Stimulated activated naive CD4-positive, alpha-beta T cell treated with Interleukin-2 at 50 U/mL for 16 hours (primary cell): Measurements from ENCODE around the gene FSD2.
"Not testable (repeated sequence)": the region's sequence is repeated elsewhere in the genome, so short reads cannot be mapped to it uniquely, and the experiment has no call there.

Experiments
- DNase-seq: peaks from one replicate; lab custom pipeline; 2025; lab: John Stamatoyannopoulos, UW

FSD2 gene

DNA sequence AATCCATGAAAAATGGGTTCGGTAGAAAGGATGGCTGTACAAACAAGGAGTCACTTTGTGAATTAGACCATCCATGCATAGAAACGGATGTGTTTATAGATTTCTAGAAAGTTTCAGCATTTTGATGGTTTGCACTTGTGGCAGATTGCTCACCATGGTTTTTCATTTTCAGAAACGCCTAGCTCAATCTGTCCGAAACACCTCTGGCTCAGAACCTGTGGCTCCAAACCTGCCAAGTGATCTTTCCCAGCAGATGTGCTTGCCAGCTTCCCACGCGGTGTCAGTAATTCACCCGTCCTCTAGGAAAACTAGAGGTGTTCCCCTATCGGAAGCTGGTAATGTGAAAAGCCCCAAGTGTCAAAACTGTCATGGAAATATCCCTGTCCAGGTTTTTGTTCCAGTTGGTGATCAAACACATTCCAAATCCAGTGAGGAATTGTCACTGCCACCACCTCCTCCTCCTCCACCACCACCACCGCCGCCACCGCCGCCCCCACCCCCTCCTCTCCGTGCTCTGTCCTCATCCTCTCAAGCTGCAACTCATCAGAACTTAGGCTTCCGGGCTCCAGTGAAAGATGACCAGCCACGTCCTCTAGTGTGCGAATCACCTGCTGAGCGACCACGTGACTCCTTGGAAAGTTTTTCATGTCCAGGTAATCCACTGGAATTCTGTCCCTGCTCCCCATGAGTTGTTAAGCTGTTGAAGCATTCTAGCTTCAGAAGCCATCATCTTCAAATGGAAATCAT is 24.7 kb upstream of the FSD2 start:
- no peak for DNase-seq

DNA sequence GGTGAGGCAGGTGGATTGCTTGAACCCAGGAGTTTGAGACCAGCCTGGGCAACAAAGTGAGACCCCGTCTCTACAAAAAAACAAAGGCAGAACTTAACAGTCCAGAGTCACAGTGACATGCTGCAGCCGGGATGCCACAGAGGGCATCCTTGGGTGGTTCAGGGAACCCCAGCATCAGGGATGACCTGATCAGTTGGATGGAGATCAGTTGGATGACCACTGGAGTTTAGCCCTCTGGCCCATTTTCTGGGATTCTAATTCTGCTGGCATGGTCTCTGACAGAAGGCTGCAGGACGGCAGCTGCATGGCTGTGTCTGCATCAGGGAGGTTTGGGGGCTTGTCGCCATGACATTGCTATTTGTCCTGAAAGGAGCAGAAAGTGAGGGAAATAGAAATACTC is 23.4 kb upstream of the FSD2 start:
- no peak for DNase-seq

DNA sequence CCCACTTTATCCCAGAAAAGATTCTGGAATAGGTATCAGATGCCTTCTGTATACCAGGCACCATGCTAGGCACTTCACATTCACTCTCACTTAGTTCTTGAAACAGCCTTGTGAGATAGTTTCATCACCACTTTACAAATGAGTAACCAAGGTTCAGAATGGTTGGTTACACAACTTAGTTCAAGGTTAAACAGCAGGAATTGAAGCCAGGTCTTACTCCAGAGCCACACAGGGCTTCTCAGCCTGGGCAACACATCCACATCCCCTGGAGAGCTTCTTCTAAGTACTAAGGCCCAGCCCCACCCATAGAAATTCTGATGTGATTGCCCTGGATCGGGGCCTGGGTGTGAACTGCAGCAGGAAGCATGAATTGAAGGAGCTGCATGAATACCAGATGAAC is 22.2 kb upstream of the FSD2 start:
- no peak for DNase-seq

DNA sequence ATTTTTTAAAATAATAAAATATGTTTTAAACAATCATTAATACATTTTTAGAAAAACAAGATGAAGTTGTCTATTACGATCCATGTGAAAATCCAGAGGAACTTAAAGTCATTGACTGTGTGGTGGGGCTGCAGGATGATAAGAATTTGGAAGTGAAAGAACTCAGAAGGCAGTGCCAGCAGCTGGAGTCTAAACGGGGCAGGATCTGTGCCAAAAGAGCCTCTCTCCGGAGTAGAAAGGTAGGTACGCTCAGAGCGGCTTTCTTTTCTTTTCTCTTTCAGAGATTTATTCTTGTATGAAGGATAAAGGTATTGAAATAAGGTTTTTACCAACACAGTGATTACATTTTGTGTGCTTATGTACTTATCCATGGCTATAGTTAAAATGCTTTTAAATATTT is 17.2 kb upstream of the FSD2 start:
- DNase-seq = no peak

DNA sequence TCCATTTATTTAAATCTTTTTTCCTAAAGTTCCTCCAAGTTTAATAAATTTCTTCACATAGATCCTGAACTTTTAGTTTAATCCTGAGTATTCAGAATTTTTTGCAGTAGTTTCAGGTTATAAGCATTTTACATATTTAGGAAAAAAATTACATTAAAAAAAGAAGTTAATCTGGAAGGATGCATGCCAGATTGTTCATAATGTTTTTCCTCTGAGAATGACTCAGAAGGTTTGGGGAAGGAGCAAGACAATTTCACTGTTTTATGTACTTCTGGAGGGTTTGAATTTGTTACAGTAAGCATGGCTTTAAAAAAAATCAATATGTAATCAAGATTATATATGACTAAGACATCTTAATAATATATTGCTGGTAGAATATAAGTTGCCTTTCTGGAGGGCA is 16.0 kb upstream of the FSD2 start:
- not testable (repeated sequence) for DNase-seq

DNA sequence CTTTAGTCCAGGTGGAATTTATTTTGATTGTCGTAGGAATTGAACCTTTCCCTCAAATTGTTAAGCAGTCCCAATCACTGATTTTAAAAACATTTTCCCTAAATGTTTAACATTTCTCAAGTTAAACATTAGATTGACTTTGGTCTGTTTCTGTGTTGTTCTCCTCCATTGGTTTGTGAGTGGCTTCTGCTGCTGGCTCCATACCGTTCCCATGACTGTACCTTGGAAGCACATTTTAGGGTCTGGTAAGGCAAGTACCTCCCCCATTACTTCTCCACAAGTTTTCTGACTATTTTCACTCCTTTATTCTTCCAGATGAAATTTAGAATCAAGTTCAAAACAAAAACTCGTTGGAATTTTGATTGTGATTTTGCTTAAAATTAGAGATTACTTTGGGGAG is 15.5 kb upstream of the FSD2 start:
- not testable (repeated sequence) for DNase-seq

DNA sequence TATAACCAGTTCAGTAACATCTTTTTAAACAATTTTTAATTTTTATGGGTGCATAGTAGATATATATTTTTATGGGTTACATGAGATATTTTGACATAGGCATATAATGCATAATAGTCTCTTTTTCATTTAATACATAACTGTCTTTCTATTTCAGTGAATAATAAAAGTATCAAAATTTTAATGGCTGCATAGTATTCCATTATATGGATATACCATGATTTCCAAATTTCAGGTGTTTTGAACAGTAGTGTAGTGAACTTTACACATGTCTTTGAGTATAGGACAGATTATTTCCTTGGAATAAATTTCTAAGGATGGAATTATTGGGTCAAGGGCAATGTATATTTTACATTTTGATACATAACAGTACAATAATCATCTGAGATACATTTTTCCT is 14.3 kb upstream of the FSD2 start:
- DNase-seq = no peak

DNA sequence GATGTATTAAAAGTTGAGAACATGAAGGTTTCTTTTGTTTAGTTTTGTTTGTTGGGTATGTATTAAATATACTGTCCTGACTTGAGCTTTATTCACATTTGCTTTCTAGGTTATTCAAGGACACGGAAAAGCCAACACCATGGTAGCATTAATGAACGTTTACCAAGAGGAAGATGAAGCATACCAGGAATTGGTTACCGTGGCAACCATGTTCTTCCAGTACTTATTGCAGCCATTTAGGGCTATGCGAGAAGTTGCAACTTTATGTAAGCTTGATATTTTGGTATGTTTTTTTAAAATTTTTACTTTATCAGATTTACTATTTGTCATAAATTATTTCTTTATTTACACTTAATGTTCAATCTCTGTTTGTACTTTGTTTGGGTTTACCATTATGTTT is 7.1 kb upstream of the FSD2 start:
- DNase-seq = no peak

DNA sequence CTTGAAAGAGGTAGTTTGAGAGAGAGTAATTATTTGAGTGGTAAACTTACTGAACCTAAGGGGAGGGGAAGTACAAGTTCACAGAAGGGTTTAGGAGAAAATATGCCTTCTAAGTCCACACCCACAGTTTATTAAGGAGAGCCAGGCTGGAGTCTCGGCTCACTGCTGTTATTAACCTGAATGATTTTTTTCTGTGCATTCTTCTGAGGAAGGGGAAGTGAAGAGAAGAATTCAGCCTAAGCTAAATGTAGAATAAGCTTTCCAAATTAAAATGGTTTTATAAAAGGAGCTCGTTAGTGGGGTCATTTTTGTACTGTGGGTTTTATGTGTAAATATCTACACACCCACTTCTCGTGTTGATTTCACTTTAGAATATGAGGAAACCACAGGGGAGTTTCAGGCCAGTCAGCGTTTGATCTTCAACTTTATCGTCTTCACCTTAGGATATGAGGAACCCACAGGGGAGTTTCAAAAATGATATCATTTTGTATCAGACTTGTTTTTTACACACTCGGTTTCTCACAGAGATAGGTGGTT is 5.1 kb upstream of the FSD2 start:
- peak; percentile 50 for DNase-seq

DNA sequence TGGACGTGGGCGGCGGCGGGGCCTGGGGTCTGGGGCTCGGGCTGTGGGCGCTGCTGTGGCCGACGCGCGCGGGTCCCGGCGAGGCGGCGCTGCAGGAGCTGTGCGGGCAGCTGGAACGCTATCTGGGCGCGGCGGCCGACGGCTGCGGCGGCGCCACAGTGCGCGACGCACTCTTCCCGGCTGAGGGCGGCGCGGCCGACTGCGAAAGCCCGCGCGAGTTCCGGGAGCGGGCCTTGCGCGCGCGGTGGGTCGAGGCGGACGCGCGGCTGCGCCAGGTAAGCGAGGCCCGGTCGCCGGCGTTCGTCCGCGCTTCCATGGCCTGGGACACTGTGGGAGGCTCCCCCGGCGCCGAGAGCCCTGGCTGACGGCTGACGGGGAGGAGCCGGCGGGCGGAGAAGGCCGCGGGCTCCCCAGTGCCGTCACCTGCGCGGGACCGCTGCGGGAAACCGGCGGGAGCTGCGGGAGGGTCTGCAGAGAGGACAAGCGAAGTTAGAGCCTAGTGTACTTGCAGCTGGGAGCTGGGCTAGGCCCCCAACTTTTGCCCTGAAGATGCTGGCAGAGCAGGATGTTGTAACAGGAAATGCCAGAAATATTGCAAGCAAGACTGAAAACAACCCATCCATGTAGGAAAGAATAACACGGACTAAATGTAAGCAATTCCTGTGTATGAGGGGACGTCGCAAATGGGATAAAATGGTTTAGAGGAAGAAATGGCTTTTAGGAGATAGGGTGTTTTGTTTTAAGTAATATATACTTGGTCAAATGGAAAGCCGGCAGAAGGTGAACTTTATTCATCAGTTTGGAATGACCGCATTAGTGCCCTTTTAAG is 4.4 kb upstream of the FSD2 start:
- DNase-seq = peak; percentile 25

DNA sequence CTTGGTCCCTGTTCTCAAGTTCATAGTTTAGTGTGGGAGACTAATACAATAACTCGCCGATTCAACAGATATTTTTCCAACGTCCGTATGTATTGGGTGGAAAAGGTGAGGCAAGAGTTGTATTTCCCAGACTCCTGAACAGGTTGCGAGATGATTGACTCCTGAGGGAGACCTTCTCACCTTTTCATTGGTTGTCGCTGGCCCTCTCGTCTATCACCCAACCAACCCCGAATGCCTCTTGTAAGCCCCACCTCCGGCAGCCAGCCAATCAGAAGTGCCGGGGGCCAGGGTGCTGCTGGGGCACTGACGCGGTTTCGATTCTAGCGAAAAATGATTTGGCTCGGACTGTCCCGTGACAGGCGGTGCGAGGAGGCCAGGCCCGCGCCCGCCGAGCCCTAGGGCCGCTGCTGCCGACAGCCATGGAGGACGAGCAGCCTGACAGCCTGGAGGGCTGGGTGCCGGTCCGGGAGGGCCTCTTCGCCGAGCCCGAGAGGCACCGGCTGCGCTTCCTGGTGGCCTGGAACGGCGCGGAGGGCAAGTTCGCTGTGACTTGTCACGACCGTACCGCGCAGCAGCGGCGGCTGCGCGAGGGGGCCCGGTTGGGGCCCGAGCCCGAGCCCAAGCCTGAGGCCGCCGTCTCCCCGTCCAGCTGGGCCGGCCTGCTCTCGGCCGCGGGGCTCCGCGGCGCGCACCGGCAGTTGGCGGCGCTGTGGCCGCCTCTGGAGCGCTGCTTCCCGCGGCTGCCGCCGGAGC is 3.6 kb upstream of the FSD2 start, which contains the start of gene WHAMM:
Gene WHAMM, plus strand, starts transcription at position 321 of the 753 bp plus-strand sequence. Its CDS starts 99 bp downstream, at position 420.
- DNase-seq = peak; percentile 95

DNA sequence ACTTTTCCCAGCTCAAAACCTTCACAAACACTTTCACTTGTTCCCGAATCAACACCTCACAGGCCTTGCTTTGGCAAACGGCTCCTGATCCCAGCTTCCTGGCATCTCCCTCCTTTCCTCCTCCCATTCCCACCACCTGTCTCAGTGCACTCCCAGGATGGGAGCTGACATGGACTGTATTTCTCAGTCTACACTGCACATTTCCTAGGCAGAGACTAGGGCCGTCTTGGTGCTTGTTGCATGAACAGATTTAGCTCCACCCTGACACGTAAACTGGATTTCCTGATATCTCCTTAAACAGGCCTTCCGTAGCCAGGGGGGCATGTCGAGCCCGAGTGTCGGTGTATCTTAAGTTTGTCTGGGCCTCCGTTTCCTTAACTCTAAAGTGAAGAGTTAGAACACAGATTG is 2.8 kb upstream of the FSD2 start:
- DNase-seq = no peak

DNA sequence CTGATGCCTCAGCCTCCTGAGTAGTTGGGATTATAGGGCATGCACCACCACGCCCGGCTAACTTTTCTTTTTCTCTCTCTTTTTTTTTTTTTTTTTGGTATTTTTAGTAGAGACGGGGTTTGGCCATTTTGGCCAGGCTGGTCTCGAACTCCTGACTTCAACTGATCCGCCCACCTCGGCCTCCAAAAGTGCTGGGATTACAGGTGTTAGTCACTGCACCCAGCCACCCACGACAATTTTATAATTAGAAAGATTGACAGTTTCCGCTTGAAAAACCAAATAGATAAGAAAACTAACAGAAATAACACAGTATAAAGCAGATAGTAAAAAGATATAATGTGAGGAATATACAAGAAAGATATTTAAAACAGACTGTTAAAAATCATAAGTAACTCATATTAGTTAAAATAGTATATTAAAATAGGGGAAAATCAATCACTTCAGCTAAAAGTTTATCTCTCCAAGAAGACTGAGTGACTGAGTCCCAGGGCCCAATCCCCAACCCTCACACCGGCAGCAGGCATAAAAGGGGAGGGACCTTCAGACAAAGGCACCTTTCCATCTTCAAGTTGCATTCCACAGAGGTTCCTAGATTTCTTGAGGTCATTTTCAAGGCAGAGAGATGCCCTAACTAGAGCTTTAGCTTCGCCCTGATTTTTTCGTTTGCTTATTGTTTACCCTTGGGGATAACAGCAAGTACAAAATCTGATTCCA is 2.2 kb upstream of the FSD2 start:
- DNase-seq = no peak

DNA sequence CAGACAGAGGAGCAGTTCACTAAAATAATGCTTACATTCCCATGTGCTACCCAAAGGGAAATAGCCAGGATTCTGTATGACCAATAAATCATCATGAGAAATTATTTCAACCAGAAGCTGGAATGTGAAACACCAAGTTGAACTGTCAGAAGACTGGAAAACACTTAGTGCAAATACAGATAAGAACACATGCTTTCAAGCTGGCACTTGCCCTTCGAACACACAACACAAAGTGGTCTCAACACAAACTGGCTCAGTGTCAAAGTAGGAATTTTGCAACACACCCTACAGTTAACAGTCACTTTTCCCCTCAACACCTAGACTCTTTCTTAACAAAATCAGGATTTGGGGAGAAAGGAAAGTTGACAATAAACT is 1.3 kb downstream of the FSD2 start:
- DNase-seq = no peak

DNA sequence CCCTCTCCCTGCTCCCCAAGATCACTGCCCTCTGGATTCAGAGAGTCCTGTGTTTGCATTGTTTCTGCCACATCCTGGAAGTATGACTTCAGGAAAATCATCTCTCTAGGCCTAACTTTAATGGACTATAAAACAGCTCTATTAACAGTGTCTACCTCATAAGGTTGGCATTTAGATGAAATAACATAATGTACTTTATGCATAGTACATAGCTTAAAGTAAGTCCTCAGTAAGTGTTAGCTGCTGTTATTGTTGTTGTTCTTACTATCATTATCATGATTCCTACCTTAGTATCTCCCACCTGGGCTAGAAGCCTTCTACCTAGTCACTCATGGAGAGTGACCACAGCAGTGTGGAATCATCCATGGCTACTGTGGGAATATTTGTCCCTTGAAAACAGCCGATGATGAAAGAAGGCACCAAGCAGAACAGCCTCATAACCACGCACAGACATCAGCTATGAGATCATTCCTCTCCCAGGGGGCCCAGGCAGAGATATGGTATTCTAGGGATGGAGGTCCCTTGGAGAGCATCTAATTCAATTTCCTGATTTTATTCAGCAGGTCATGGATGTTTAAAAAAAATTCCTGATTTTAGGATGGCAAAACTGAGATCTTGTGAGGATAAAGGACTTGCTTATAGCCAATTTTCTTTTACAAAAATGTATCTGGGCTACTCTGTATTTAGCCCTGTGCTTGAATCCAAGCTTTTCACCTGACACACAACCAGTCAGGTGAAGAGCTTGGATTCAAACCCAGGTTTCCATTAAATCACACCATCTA is 1.9 kb downstream of the FSD2 start:
- DNase-seq = no peak

DNA sequence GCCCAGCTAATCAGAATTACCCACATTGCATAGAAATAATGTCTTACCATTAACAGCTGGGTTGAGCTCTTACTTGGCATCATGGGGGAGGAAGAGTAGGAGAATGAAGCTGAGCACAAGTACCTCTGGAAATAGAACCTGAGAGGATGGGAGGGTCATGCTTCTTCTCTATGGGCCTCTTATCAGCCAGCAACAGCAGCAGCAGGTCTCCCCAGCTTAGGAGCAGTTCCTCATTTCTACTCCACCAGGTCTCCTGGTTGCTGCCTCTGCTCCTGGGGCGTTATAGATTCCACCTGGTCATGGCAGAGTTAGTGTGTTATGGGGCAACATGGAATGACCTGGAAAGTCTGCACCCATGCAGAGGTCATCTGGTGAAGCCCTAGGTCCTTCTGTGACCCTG is 3.4 kb downstream of the FSD2 start:
- no peak for DNase-seq

DNA sequence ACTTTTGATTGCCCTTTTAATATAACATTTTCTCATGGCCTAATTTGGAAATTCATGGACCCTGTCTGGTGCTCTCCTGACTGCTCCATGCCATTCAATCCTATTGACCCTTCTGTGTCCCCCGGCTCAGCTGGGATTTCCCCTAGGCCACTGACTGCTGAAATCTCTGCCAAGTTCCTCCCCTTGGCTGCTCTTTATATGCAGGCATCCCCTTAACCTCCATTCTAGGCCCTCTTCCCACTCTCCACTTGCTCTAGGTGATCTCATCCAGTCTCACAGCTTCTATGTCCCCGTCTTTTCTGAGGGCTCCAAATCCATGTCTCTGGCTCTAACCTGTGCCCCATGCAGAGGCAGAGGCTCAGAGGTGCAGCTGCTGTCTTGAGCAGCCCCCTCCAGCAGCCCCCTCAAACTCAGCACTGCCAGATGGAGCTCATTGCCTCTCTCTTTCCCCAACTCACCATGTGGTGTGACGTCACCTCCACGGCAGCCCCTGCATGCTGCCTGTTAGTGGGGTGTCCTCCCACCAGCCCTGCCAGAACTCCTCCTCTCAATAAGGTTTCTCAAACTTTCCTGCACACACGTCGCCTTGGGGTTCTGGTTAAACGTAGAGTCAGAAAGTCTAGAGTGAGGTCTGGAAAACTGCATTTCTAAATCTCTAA is 6.6 kb downstream of the FSD2 start:
- no peak for DNase-seq

DNA sequence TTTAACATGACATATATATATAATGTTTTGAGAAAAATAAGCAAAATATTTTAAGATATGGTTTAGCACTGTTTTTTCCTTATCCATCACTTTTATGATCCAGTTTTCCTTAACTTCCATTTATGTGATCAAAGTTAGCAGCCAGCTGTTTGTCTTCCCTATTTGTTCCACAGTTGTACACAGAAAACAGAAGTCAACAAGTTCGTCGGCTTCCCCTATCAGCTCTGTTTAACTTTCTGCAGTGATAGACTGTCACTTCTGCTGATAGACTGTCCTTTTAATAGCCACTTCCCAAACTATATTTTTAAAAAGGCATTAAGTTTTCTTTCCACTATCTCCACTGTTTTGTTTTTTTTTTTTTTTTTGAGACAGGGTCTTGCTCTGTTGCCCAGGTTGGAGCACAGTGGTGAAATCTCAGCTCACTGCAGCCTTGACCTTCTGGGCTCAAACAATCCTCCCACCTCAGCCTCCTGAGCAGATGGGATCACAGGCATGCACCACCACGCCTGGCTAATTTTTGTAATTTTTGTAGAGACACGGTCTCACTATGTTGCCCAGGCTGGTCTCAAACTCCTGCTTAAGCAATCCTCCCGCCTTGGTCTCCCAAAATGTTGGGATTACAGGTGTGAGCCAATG is 7.2 kb downstream of the FSD2 start:
- no peak for DNase-seq

DNA sequence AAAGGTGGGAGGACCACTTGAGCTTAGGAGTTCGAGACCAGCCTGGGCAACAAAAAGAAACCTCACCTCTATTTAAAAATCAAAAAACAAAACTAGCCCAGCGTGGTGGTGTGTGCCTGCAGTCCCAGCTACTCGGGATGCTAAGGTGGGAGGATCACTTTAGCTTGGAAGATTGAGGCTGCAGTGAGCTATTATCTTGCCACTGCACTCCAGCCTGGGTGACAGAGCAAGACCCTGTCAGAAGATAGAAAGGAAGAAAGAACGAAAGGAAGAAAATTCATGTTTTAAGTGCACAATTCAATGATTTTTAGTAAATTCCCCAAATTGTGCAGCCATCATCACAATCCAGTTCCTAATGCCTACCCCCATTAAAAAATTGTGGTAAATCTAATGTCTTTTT is 7.8 kb downstream of the FSD2 start:
- DNase-seq = no peak

DNA sequence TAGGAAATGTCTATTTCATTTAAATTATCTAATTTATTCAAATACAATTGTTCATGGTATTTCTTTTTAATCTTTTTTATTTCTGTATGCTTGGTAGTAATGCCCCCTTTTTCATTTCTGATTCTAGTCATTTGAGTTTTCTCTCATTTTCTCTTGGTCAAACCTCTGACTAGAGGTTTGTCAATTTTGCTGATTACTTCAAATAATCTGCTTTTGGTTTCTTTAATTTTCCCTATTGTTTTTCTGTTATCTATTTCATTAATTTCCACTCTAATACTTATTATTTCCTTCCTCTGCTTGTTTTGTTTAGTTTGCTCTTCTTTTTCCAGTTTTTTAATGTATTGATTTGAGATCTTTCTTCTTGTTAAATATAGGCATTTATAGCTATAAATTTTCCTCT is 12.1 kb downstream of the FSD2 start:
- DNase-seq = no peak
